Astrocyte of the cerebellum (primary cell): ENCODE data around the gene CA9.

Source experiments
- DNase-seq: peaks from one replicate; pipeline ENCODE4 v3.0.0-alpha.2; 2011; ENCODE audit warnings: low read depth
- H3K4me3 ChIP-seq: 2 replicates; pipeline ENCODE4 v1.5.1; 2011; ENCODE audit warnings: mild to moderate bottlenecking, low read depth, low read length, moderate library complexity
- in situ Hi-C: cut with HindIII; loops from 2 replicates; pipeline ENCODE4 v1.10.0; 2017; ENCODE audit warnings: low sequenced_read_pairs
- TF ChIP-seq, protein P1 (sequence below): IDR thresholded peaks from 2 replicates; pipeline ENCODE4 v1.5.1; 2012; ENCODE audit warnings: low read length, low read depth, moderate library complexity, mild to moderate bottlenecking; ENCODE audit errors: missing control alignments

The CA9 gene

DNA sequence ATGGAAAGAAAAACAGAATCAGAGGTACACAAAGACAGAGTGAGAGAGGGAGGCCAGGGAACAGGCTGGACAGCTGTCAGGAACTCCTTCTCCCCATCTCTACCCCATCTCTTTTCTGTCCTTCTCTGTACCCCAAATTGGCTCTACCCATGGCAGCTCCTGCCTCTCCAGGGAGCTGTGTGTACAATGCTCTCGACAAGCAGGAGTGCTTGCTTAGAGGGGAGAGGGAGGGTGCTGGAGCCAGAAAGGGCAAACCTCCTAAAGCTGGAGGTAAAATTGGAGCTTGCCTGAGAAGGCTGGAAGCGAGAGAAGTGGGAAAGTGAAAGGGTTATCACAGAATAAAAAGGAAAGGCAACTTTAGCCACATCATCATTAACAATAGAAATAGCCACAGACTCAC is 9.6 kb downstream of the CA9 start:
- no peak overlapping the region for H3K4me3 ChIP-seq
- DNase-seq: no peak
- TF ChIP-seq, protein P1, sequence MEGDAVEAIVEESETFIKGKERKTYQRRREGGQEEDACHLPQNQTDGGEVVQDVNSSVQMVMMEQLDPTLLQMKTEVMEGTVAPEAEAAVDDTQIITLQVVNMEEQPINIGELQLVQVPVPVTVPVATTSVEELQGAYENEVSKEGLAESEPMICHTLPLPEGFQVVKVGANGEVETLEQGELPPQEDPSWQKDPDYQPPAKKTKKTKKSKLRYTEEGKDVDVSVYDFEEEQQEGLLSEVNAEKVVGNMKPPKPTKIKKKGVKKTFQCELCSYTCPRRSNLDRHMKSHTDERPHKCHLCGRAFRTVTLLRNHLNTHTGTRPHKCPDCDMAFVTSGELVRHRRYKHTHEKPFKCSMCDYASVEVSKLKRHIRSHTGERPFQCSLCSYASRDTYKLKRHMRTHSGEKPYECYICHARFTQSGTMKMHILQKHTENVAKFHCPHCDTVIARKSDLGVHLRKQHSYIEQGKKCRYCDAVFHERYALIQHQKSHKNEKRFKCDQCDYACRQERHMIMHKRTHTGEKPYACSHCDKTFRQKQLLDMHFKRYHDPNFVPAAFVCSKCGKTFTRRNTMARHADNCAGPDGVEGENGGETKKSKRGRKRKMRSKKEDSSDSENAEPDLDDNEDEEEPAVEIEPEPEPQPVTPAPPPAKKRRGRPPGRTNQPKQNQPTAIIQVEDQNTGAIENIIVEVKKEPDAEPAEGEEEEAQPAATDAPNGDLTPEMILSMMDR: no peak
- in situ Hi-C loops: no loop called here

DNA sequence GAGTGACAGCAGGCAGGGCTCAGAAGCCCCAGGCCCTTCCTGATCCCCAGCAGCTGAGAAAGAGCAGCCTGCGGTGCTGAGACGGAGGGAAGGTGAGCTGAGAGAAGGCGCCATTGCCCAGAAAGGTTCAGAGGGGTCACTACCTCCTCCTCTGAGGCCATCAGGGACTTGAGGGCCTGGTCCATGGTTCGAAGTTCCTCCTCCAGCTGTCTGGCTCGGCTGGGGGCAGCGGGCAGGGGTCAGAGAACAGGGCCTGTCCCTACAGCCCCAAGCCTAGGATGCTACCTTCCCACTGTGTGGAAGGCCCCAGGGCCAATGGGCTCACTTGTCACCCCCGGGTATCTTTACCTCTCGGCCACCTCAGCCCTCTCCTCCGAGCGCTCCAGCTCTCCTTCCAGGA is 11.2 kb downstream of the CA9 start:
- in situ Hi-C loops: no loop called here
- no peak overlapping the region for H3K4me3 ChIP-seq

DNA sequence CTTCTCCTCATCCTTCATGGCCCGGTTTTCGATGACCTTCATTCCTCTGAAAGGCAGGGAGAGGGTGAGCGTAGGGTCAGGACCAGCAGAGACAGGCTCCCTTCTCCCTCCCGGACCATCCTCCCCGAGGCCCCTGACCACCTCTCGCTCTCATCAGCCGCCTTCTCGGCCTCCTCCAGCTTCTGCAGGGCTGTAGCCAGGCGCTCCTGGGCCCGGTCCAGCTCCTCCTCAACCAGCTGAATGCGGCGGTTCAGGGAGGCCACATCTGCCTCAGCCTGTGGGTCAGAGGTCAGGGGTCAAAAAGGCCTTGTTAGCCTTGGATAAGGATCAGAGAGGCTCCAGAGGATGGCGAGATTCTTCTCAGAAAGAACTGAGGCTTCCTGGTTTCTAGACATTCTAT is 11.8 kb downstream of the CA9 start:
- TF ChIP-seq, protein P1: no peak
- in situ Hi-C loops: no loop called here
- no peak for DNase-seq
- no peak overlapping the region for H3K4me3 ChIP-seq

More for the DNA sequence above, 11.2 kb downstream of the CA9 start:
- DNase-seq: no peak
- TF ChIP-seq, protein P1: no peak

DNA sequence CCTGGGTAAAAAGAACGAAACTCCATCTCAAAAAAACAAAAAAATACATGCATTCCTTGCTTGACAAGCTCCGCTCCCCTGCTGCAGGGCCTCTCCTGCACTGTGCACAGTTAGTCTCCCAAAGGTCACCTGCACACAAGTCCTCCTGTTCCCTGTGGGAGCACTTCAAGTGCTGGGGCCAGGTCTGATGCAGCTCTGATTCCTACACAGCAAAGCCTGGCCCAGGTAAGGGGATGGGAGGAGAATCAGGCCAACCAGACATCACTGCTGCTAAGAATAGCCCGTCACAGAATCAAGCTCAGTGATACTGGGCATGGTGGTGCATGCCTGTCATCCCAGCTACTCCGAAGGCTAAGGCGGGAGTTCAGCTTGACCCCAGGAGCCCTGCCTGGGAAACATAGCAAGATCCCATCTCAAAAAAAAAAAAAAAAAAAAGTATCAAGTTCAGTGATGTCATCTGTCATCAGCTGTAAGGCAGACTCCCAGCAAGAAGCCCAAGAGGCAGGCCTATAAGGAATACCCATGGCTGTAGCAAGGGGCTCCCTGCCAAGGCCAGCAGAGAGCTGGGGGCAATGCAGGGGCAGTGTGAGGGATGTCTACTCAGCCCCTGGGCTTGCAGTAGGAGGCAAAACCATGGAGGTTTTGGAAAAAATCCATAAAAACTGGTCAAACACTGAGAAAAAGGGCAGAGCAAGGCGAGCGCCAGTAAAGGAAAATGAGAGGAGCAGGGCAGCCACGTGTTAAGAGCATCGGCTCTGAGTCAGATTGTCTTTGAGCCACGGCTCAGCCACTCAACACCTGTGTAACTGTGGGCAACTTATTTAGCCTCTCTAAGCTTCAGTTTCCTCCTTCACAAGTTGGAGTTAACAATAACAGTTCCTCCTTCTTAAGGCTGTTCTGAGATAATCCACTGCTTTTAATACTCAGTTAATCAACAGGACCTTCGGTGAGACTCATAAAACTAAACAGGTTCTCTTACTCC is 12.8 kb downstream of the CA9 start:
- no peak for DNase-seq
- H3K4me3 ChIP-seq: peak overlapping the region; percentile 85
- in situ Hi-C loops: no loop called here
- TF ChIP-seq, protein P1: no peak

DNA sequence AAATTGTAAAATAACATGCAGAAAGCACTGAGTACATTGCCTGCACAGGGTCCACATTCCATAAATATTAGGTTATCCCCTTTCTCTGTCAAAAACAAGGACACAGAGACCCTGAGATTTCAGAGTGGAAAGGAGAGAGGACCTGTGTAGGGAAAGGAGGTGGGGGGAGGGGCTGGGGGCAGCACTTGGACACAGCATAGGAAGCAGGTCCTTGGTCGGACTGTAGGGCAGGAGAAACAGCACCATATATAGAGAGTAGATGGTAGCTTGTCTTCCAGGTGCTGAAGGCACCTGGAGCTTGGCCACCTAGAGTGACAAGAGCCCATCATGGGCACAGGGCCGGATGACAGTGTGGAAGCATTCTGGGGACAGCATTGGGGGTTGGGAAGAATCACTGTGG is 13.6 kb downstream of the CA9 start:
- H3K4me3 ChIP-seq: peak overlapping the region; percentile 85
- TF ChIP-seq, protein P1: no peak
- in situ Hi-C loops: no loop called here
- no peak for DNase-seq

DNA sequence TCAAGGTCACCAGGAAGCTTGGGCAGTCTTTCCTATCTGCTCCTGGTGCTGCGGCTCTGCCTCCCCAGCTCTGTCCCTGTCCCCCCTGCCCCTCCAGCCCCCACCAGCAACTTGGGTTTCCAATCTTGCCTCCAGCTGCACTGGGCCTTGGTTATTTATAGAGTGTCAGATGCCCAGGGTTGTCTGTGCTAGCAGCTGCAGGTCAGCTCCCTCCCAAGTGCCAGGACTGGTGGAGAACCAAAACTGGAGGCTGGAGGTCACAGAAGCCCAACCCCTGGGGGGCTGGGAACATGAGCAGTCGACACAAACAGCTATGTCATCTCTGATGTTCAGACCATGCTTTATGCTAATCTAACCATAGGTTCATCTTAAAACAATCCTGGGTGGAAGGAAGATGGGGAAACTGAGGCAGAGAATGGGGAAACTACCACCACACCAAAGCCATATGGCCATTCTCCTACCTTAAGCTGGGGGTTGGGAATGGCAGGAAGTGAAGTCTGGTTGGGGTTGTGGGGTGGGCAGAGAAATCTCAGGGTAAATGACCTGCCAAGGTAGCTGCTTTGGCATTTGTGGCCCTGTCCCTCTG is 14.3 kb downstream of the CA9 start:
- TF ChIP-seq, protein P1: no peak
- in situ Hi-C loops: no loop called here
- no peak for DNase-seq
- H3K4me3 ChIP-seq: peak overlapping the region; percentile 85
